Stomach (tissue), 4 donors: ENCODE results near the gene BSCL2.

Experiments used
- POLR2A ChIP-seq, 4 donors: fragments of 450-650 bp; IDR thresholded peaks; one replicate each; pipeline ENCODE4 v1.6.1; 2016; ENCODE audit warnings: antibody characterized with exemption in 4 of 4, control low read depth in 2 of 4, mild to moderate bottlenecking in 1 of 4, moderate library complexity in 1 of 4
- POLR2AphosphoS5 ChIP-seq, 3 donors: sonication (generic); formaldehyde crosslinking; IDR thresholded peaks; one replicate each; pipeline ENCODE4 v1.6.1; 2016; ENCODE audit warnings: antibody characterized with exemption in 3 of 3
- TF ChIP-seq, protein P1 (sequence below), 7 experiments: fragments of 450-650 bp in 4 of 7; fragments of 200-600 bp in 3 of 7; sonication (generic) in 3 of 7; IDR thresholded peaks; one replicate each; pipeline ENCODE4 v1.5.1; 2016 to 2019; ENCODE audit warnings: antibody characterized with exemption in 7 of 7, control low read depth in 2 of 7, mild to moderate bottlenecking in 1 of 7

DNA sequence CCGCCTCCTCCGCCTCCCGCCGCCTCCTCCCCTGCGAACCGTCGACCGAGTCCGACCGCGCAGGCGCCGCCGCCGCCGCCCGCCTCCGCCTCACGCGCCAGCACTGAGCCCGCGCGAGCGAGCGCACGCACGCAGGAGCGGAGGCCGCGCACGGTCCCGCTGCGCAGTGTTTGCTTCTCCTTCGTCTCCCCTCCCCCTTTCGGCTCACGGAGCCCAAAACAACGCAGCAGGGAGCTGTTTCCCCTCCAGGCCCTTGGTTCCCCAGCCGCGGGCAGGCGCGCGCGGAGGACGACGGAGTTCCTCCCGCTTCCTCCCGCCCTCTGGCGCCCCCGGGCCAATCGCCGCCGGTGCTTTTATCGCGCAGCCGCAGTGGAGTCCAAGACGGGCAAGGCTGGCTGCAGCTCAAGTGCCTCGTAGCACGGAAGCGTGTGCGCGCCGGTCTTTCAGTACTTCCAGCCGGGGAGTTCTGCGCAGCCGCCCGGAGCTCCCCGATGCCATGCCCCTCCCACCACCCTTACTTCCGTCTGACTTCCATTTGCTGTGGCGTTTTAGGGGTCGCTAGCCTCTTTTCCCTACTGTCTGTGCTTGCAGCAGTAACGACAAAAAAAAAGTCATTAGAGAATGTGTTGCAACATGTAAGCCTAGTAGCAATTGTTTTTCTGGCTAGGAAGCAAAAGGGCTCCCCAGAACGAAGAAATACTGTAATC, 20.1 kb upstream of the BSCL2 start, which contains the start of gene HNRNPUL2:
- TF ChIP-seq, protein P1, sequence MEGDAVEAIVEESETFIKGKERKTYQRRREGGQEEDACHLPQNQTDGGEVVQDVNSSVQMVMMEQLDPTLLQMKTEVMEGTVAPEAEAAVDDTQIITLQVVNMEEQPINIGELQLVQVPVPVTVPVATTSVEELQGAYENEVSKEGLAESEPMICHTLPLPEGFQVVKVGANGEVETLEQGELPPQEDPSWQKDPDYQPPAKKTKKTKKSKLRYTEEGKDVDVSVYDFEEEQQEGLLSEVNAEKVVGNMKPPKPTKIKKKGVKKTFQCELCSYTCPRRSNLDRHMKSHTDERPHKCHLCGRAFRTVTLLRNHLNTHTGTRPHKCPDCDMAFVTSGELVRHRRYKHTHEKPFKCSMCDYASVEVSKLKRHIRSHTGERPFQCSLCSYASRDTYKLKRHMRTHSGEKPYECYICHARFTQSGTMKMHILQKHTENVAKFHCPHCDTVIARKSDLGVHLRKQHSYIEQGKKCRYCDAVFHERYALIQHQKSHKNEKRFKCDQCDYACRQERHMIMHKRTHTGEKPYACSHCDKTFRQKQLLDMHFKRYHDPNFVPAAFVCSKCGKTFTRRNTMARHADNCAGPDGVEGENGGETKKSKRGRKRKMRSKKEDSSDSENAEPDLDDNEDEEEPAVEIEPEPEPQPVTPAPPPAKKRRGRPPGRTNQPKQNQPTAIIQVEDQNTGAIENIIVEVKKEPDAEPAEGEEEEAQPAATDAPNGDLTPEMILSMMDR (IDR thresholded peaks at IDR 0.05), result no peak
- TF ChIP-seq POLR2A (IDR thresholded peaks at IDR 0.05), result peak in 1 of 4 donors; percentile 81
- peak; percentile 78 to 96 (median 93) for TF ChIP-seq POLR2AphosphoS5 (IDR thresholded peaks at IDR 0.05)
